MM.1S (cell line): ENCODE results near the gene ACTR1B.

Source experiments
- DNase-seq: peaks from one replicate; pipeline ENCODE4 v3.0.0-alpha.2; 2015
- H2AFZ ChIP-seq: fragments of 300-600 bp; sonication (generic); 2 replicates; pipeline ENCODE4 v1.6.0; 2016; ENCODE audit warnings: antibody characterized with exemption, low read length
- H3F3A ChIP-seq: fragments of 300-600 bp; sonication (generic); 2 replicates; pipeline ENCODE4 v1.6.1; 2016; ENCODE audit warnings: mild to moderate bottlenecking, antibody characterized with exemption, low read length, moderate library complexity, mixed read lengths; ENCODE audit not compliant: insufficient read depth
- H3K27ac ChIP-seq: fragments of 300-600 bp; sonication (generic); 2 replicates; pipeline ENCODE4 v1.5.1; 2016; ENCODE audit warnings: mild to moderate bottlenecking, low read length
- H3K27me3 ChIP-seq: fragments of 300-600 bp; sonication (generic); replicated peaks from 2 replicates; pipeline ENCODE4 v1.6.0; 2016; ENCODE audit warnings: low read length; ENCODE audit not compliant: insufficient read depth
- H3K36me3 ChIP-seq: fragments of 300-600 bp; sonication (generic); replicated peaks from 2 replicates; pipeline ENCODE4 v1.6.1; 2016; ENCODE audit warnings: mild to moderate bottlenecking, low read length, mixed read lengths; ENCODE audit not compliant: insufficient read depth
- H3K4me1 ChIP-seq: fragments of 300-600 bp; sonication (generic); 2 replicates; pipeline ENCODE4 v1.6.1; 2016; ENCODE audit warnings: low read length, mixed read lengths
- H3K4me2 ChIP-seq: fragments of 300-600 bp; sonication (generic); 2 replicates; pipeline ENCODE4 v1.6.0; 2016; ENCODE audit warnings: low read depth, low read length
- H3K4me3 ChIP-seq: fragments of 300-600 bp; sonication (generic); 2 replicates; pipeline ENCODE4 v1.5.1; 2016; ENCODE audit warnings: low read length, mixed read lengths
- H3K79me2 ChIP-seq: fragments of 300-600 bp; sonication (generic); 2 replicates; pipeline ENCODE4 v1.6.1; 2016; ENCODE audit warnings: mixed run types, low read length, mixed read lengths
- H3K9ac ChIP-seq: fragments of 300-600 bp; sonication (generic); 2 replicates; pipeline ENCODE4 v1.6.1; 2016; ENCODE audit warnings: low read length, mixed read lengths
- H3K9me2 ChIP-seq: fragments of 300-600 bp; sonication (generic); replicated peaks from 2 replicates; pipeline ENCODE4 v1.6.1; 2016; ENCODE audit warnings: mild to moderate bottlenecking, low read length, mixed read lengths; ENCODE audit not compliant: insufficient read depth
- H3K9me3 ChIP-seq: fragments of 300-600 bp; sonication (generic); replicated peaks from 2 replicates; pipeline ENCODE4 v1.6.1; 2016; ENCODE audit warnings: mild to moderate bottlenecking, low read length, mixed read lengths; ENCODE audit not compliant: insufficient read depth
- H4K20me1 ChIP-seq: fragments of 300-600 bp; sonication (generic); 2 replicates; pipeline ENCODE4 v1.6.1; 2016; ENCODE audit warnings: mild to moderate bottlenecking, low read length, moderate library complexity, mixed read lengths; ENCODE audit not compliant: insufficient read depth
- CTCF ChIP-seq: fragments of 300-600 bp; sonication (generic); IDR thresholded peaks from 2 replicates; pipeline ENCODE4 v1.5.1; 2016; ENCODE audit warnings: antibody characterized with exemption, low read length, mixed read lengths
- EZH2 ChIP-seq: fragments of 300-600 bp; sonication (generic); optimal IDR thresholded peaks from 2 replicates; pipeline ENCODE3; 2017; ENCODE audit warnings: low read depth, mild to moderate bottlenecking, antibody characterized with exemption, low read length, mixed read lengths
- EZH2phosphoT487 ChIP-seq: fragments of 300-600 bp; sonication (generic); IDR thresholded peaks from 2 replicates; pipeline ENCODE4 v1.6.1; 2018; ENCODE audit warnings: antibody characterized with exemption, low read length

The ACTR1B gene

GRCh38 chr2:97657986-97658690, 5.7 kb downstream of the ACTR1B start:
- no peak for TF ChIP-seq EZH2
- no peak for TF ChIP-seq EZH2phosphoT487
- no peak for TF ChIP-seq CTCF
- Histone ChIP-seq H3K4me3 (no peak overlapping the region), H3K4me1 (peaks cover 4% of the 10 kb centered on the region; the same call in 1 of the 2 replicates), H3K9ac (no peak overlapping the region), H3K9me2 (no peaks in the 10 kb centered on the region), H3K9me3 (no peaks in the 10 kb centered on the region), H3K79me2 (peaks cover 34% of the 10 kb centered on the region), H3K4me2 (no peak overlapping the region), H3K27ac (no peak overlapping the region), H3K36me3 (0 out of 2 replicates have a peak, but pooled peaks cover 5% of the 10 kb centered on the region), H4K20me1 (no peaks in the 10 kb centered on the region), H3F3A (no peaks in the 10 kb centered on the region; the same call in 1 of the 2 replicates), H2AFZ (no peak overlapping the region), H3K27me3 (no peaks in the 10 kb centered on the region)
- DNase-seq, result no peak

GRCh38 chr2:97656905-97657587, 6.8 kb downstream of the ACTR1B start:
- Histone ChIP-seq H3K27me3 (no peaks in the 10 kb centered on the region), H3K4me1 (peaks cover 3% of the 10 kb centered on the region; the same call in 1 of the 2 replicates), H3K4me3 (no peak overlapping the region), H3K9ac (no peak overlapping the region), H3K9me3 (no peaks in the 10 kb centered on the region), H3K27ac (no peak overlapping the region), H4K20me1 (no peaks in the 10 kb centered on the region), H3K36me3 (0 out of 2 replicates have a peak, but pooled peaks cover 5% of the 10 kb centered on the region), H3F3A (no peaks in the 10 kb centered on the region; the same call in 1 of the 2 replicates), H3K4me2 (no peak overlapping the region), H3K79me2 (peaks cover 24% of the 10 kb centered on the region), H2AFZ (no peak overlapping the region), H3K9me2 (no peaks in the 10 kb centered on the region)
- no peak for DNase-seq
- TF ChIP-seq EZH2 (no peak), EZH2phosphoT487 (no peak), CTCF (no peak)

- Histone ChIP-seq H2AFZ (no peak overlapping the region), H3K9ac (no peak overlapping the region), H3K9me3 (no peaks in the 10 kb centered on the region), H3K4me3 (no peak overlapping the region), H3K79me2 (peaks cover 16% of the 10 kb centered on the region), H3F3A (no peaks in the 10 kb centered on the region; the same call in 1 of the 2 replicates), H3K27ac (no peak overlapping the region), H3K4me1 (no peaks in the 10 kb centered on the region), H3K4me2 (no peak overlapping the region), H3K27me3 (no peaks in the 10 kb centered on the region), H3K9me2 (no peaks in the 10 kb centered on the region), H3K36me3 (0 out of 2 replicates have a peak, but pooled peaks cover 5% of the 10 kb centered on the region), H4K20me1 (no peaks in the 10 kb centered on the region)
- no peak for DNase-seq
- TF ChIP-seq EZH2phosphoT487, result no peak
- no peak for TF ChIP-seq CTCF
- TF ChIP-seq EZH2, result no peak
These were observed 7.6 kb downstream of the ACTR1B start for GRCh38 chr2:97656129-97656755.
